Left lobe of liver (tissue), 2 donors: ENCODE results near the gene FAM110D. TPM values are rescaled to one million over a fixed set of nuclear protein-coding genes. Genes with fewer than 3 reads are reported as not detected.

Experiments
- ATAC-seq: fragments of 200-7000 bp; cut with Tn5 transposase; one replicate; pipeline ENCODE4 v1.9.1; 2020; ENCODE audit warnings: mild to moderate bottlenecking, moderate library complexity
- DNase-seq: peaks from one replicate; pipeline ENCODE4 v3.0.0-alpha.2; 2020; ENCODE audit warnings: low spot score
- total RNA-seq: library from RNA; stranded (reverse); gene quantifications from one replicate; pipeline ENCODE4 v1.2.1, GENCODE V29; 2021
- donor health status: DM: no; HTN: no; CAD: no; lungs with moderate emphysema.
- donor health status: DM: no; HTN: yes; CAD: no.

FAM110D gene
- total RNA-seq, 1 donor from 2014 or later = 0.28 TPM

GRCh38 chr1:26184086-26184485 is 25.2 kb downstream of the FAM110D start:
- DNase-seq (no peak), ATAC-seq (no peak)

GRCh38 chr1:26184883-26185282 is 26.0 kb downstream of the FAM110D start:
- ATAC-seq = no peak
- no peak for DNase-seq

GRCh38 chr1:26187882-26188281 is 29.0 kb downstream of the FAM110D start:
- no peak for DNase-seq
- no peak for ATAC-seq

- ATAC-seq (no peak), DNase-seq (no peak)
These were observed 29.6 kb downstream of the FAM110D start for GRCh38 chr1:26188477-26188876.

- DNase-seq (no peak), ATAC-seq (no peak)
These were observed 30.5 kb downstream of the FAM110D start for GRCh38 chr1:26189331-26189730.

GRCh38 chr1:26189751-26190275 is 30.9 kb downstream of the FAM110D start:
- DNase-seq (no peak), ATAC-seq (no peak)

GRCh38 chr1:26190373-26190987 is 31.6 kb downstream of the FAM110D start, which contains the start of gene CATSPER4:
Gene CATSPER4, plus strand, starts transcription at chr1:26190602. Its CDS starts 26 bp downstream, at chr1:26190628.
- ATAC-seq = no peak
- no peak for DNase-seq

GRCh38 chr1:26191739-26192138 is 32.9 kb downstream of the FAM110D start:
- no peak for DNase-seq
- ATAC-seq = no peak

- ATAC-seq = no peak
- no peak for DNase-seq
These were observed 36.9 kb downstream of the FAM110D start for GRCh38 chr1:26195805-26196204.

- ATAC-seq = no peak
- no peak for DNase-seq
These were observed 38.4 kb downstream of the FAM110D start for GRCh38 chr1:26197301-26197700.

GRCh38 chr1:26197813-26198212 is 38.9 kb downstream of the FAM110D start:
- ATAC-seq = no peak
- no peak for DNase-seq

GRCh38 chr1:26200413-26200812 is 41.5 kb downstream of the FAM110D start:
- no peak for DNase-seq
- ATAC-seq = no peak

GRCh38 chr1:26203642-26204318 is 44.9 kb downstream of the FAM110D start:
- no peak for DNase-seq
- ATAC-seq = no peak

- DNase-seq (no peak), ATAC-seq (no peak)
These were observed 51.4 kb downstream of the FAM110D start for GRCh38 chr1:26210147-26210870.

- DNase-seq (no peak), ATAC-seq (no peak)
These were observed 53.8 kb downstream of the FAM110D start for GRCh38 chr1:26212726-26213125.

GRCh38 chr1:26213335-26213905 is 54.5 kb downstream of the FAM110D start:
- no peak for ATAC-seq
- DNase-seq = no peak

Other genes with a start within 250 kb of the FAM110D start
- 23.1 TPM for gene PAFAH2, start 161.0 kb upstream of the FAM110D start, total RNA-seq
- gene EXTL1, start 137.3 kb upstream of the FAM110D start, total RNA-seq = not detected
- gene SLC30A2, start 113.0 kb upstream of the FAM110D start, total RNA-seq = 0.33 TPM
- 0.20 TPM for gene TRIM63, start 91.4 kb upstream of the FAM110D start, total RNA-seq
- gene PDIK1L, start 47.3 kb upstream of the FAM110D start, total RNA-seq = 6.3 TPM
- gene C1orf232, start 9.9 kb downstream of the FAM110D start, total RNA-seq = not detected
- 23.7 TPM for gene ZNF593, start 10.8 kb downstream of the FAM110D start, total RNA-seq
- gene ZNF593OS, start 12.8 kb downstream of the FAM110D start, total RNA-seq = not detected
- gene CNKSR1, start 18.4 kb downstream of the FAM110D start, total RNA-seq = 0.63 TPM
- gene CATSPER4, start 31.5 kb downstream of the FAM110D start, total RNA-seq = not detected
- 5.5 TPM for gene CEP85, start 75.1 kb downstream of the FAM110D start, total RNA-seq
- gene SH3BGRL3, start 121.0 kb downstream of the FAM110D start, total RNA-seq = 31.5 TPM
- 7.8 TPM for gene UBXN11, start 147.6 kb downstream of the FAM110D start, total RNA-seq
- 3.0 TPM for gene CD52, start 158.9 kb downstream of the FAM110D start, total RNA-seq
- gene CRYBG2, start 195.1 kb downstream of the FAM110D start, total RNA-seq = 0.18 TPM
- not detected for gene ZNF683, start 213.7 kb downstream of the FAM110D start, total RNA-seq